ENCODE results near the gene FKBP6.
"Not testable (repeated sequence)": the region's sequence is repeated elsewhere in the genome, so short reads cannot be mapped to it uniquely, and the experiment has no call there.

Gene FKBP6

GRCh38 chr7:73358590-73359275 is 30.8 kb downstream of the FKBP6 start:
- DNase-seq: peak in 2 of 14 donors; percentile 14 to 40

GRCh38 chr7:73359306-73359705 is 31.3 kb downstream of the FKBP6 start:
- DNase-seq: no peak

- no peak for DNase-seq
Measured at GRCh38 chr7:73359746-73360375, 31.9 kb downstream of the FKBP6 start.

GRCh38 chr7:73360590-73360989 is 32.6 kb downstream of the FKBP6 start:
- DNase-seq: not testable (repeated sequence)

- no peak for DNase-seq
Measured at GRCh38 chr7:73363225-73364005, 35.5 kb downstream of the FKBP6 start.

GRCh38 chr7:73364006-73364728 is 36.2 kb downstream of the FKBP6 start:
- peak in 1 of 14 donors; percentile 6 for DNase-seq

- no peak for DNase-seq
Measured at GRCh38 chr7:73366127-73366526, 38.2 kb downstream of the FKBP6 start.

GRCh38 chr7:73366990-73367389 is 39.0 kb downstream of the FKBP6 start:
- no peak for DNase-seq

- no peak for DNase-seq
Measured at GRCh38 chr7:73369009-73369408, 41.0 kb downstream of the FKBP6 start.

- no peak for DNase-seq
Measured at GRCh38 chr7:73369622-73370021, 41.7 kb downstream of the FKBP6 start.

- no peak for DNase-seq
Measured at GRCh38 chr7:73373741-73374140, 45.8 kb downstream of the FKBP6 start.

- DNase-seq: not testable (repeated sequence)
Measured at GRCh38 chr7:73376262-73376661, 48.3 kb downstream of the FKBP6 start.

GRCh38 chr7:73376671-73377412 is 48.9 kb downstream of the FKBP6 start:
- DNase-seq: no peak

GRCh38 chr7:73377413-73378200 is 49.6 kb downstream of the FKBP6 start:
- not testable (repeated sequence) for DNase-seq

GRCh38 chr7:73382934-73383503 is 55.1 kb downstream of the FKBP6 start:
- no peak for DNase-seq

GRCh38 chr7:73387221-73387828 is 59.4 kb downstream of the FKBP6 start:
- DNase-seq: no peak

GRCh38 chr7:73387908-73388414 is 60.0 kb downstream of the FKBP6 start:
- DNase-seq: no peak

- no peak for DNase-seq
Measured at GRCh38 chr7:73391396-73391795, 63.4 kb downstream of the FKBP6 start.

GRCh38 chr7:73394422-73394821 is 66.5 kb downstream of the FKBP6 start:
- DNase-seq: no peak
